GM10847 (cell line): ENCODE measurements around the gene FGF21.
A peak's percentile ranks its signal among the peaks of the same experiment; 100 is the strongest.

Experiments
- POLR2A ChIP-seq: IDR thresholded peaks from 2 replicates; pipeline ENCODE4 v1.6.1; 2011; ENCODE audit not compliant: insufficient read length; ENCODE audit errors: extremely low read depth

The FGF21 gene

GRCh38 chr19:48720613-48721296 is 34.6 kb upstream of the FGF21 start:
- peak; percentile 46 for TF ChIP-seq POLR2A

GRCh38 chr19:48722196-48722708 is 33.1 kb upstream of the FGF21 start:
- TF ChIP-seq POLR2A, result no peak

DNA sequence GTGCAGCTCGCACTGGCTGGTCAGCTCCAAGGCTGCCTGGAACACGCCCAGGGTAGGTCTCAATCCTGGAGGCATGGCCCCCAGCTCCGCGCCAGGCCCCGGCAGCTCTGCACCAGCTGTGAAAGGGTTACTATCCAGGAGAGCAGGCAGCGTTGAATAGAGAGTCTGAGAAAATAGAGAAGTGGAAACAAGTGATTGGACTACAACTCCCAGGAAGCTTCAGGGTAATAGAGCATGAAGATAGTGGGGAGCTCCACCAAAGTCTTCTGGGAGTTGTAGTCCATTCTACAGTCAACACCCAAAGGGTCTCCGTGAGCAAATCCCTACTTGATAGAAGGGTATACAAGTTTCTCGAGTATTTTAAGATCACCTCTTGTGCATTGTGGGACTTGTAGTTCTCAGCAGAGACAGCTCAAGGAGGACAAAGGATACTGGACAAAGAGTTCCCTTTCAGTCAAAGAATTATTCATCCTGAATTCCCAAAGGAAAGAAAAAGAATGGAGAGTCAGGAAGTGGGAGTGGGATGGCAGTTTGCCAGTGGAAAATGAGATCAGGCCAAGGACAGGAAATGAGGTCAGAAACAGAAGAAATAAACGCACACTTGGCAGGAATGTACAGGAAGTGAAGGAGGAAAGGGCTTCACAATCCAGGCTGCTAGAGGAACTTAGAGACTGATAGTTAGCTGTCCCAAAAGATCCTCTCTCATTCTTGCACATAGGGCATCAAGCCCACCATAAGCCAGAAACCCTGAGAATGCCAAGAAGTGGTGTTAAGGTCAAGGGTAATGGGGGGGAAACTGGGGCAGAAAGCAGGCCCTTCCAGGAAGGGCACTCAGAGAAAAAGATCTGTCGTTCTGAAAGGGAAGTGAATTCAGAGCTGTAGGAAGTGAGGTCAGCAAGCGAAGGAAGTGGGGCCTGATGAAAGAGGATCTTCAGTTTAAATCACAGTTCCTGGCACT is 30.2 kb upstream of the FGF21 start:
- TF ChIP-seq POLR2A, result no peak

GRCh38 chr19:48726556-48726955 is 28.8 kb upstream of the FGF21 start:
- no peak for TF ChIP-seq POLR2A

DNA sequence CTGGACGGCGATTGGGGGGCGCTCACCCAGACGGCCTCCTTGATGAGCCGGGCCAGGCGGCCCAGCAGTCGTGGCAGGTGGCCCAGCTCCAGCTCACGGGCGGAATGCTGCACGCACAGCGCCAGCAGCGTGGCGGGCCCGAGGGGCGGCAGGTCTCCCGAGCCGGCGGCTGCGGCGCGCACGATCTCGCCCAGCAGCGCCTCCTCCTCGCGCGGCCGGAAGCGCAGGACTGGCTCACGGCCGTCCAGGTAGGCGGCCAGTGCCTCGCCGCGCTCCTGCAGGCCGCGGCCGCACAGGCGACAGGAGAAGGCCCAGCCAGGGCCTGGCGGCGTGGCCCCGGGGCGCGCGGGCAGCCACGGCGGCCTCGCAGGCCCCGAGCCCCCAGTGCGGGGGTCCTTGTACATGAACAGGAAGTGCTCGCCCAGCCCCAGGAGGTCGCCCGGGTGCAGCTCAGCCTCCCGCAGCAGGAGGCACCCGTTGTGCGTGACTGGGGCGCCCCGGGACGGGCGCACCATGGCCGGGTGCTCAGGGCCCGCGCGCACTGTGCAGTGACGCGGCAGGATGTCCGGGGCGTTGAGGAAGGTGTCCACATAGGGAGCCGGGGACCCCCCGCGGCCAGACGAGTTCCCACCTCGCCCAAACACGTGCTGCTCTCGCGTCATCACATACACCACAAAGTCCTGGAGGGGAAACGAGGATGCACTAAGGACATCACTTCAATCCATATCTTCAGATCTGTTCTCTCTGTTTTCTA is 26.2 kb upstream of the FGF21 start:
- TF ChIP-seq POLR2A, result no peak

- TF ChIP-seq POLR2A, result no peak
Observed at GRCh38 chr19:48731452-48731851, 23.9 kb upstream of the FGF21 start.

GRCh38 chr19:48734625-48735024 is 20.7 kb upstream of the FGF21 start:
- TF ChIP-seq POLR2A, result no peak

DNA sequence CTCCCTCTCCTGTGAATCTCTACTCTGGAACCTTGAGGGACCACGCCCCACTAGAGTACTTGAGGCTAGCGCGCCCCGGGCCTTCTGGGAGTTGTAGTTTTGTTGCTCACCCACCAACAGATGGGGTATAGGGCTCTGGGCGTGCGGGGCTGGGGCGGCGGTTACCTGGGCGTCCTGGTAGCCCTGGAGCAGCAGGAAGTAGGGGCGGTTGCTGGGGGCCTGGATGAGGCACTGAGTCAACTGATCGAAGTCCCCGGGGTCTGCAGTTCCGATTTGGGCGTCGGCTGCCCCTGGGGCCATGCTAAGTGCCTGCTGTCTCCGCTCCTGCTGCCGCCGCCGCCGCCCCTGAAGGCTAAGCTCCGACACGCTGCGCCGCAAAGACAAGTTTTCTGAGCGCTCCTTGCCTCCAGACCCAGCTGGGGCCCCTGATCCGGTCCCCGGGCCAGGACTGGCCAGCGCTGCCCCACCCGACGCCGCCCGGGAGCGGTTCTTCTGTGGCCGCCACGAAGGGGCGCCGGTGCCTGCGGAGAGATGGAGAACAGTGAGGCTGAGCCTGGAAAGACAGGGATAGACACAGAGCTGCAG is 20.2 kb upstream of the FGF21 start:
- TF ChIP-seq POLR2A, result no peak

- TF ChIP-seq POLR2A, result no peak
Observed at GRCh38 chr19:48737360-48737998, 17.8 kb upstream of the FGF21 start.

GRCh38 chr19:48738557-48739403 is 16.5 kb upstream of the FGF21 start:
- no peak for TF ChIP-seq POLR2A

DNA sequence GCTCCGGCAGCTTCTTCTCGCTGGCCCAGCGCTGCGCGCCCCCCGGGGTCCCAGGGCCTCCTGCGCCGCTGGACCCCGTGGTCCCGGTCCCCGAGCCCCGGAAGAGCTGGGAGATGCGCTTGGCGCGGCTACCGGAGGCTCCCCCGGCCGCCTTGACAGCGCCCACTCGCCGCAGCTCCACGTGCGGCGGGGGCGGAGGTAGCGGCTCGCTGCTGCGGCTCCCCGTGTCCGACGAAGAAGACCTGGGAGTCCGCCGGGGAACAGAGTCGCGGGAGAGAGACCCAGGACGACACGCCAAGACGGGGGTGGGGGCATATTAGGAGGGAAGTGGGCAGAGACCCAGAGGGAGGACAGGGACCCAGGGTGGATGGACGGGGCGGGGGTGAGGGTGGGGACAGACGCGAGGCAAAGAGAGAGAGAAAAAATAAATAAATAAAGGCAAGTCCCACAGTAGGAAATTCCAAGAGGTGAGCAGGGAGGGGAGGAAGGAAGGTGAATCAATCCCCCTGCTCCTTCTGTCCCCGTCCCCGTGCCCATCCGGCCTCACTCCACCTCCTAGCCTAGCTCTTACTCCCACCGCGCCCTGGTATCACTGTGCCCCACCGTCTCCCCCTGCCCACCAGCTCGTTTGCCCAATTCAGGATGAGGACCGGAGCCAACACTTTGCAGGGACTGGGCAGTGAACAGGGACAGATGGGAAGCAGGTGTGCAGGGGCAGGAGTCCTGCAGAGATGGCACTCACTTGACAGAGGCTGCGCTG is 15.7 kb upstream of the FGF21 start:
- no peak for TF ChIP-seq POLR2A

DNA sequence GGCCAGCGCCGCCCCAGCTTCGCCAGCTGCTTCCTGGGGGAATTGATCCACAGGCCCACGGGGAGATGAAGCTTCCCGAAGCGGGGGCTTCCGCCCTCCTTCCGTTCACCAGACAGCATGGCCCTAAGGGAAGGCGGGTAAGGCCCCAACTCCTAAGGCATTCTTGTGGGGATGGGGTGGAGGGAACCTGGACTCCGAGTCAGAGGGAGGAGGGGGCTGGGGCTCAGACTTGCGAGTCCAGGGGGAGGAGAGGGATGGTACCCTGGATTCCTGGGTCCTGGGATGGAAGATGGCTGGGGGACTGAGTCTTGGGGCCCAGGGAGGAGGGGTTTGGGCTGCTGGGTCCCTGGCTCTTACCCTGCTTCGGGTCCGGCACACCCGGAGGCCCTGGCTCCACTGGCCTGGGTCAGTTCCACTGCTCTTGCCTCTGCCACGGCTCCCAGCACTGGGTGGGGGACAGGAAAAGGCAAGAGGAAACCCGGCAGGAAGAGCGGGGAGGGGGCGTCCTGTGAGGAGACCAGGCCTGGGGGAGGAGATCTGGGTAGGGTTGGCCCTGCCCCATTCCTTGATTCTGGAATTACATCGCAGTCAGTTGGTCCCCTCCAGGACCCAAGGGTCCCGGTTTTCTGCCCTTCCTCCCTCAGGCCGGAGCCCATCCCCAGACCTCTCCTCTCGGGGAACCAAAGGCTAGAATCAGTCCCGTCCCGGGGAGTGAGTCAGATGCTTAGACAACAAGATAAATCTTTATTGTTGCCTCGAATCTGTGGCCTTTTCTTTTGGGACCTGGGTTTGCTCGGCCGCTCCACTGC is 15.0 kb upstream of the FGF21 start, which contains the start of gene RASIP1:
Gene RASIP1, minus strand, starts transcription at position 447 of the 809 bp plus-strand sequence. Its CDS starts 328 bp downstream, at position 119.
- no peak for TF ChIP-seq POLR2A
